ENCODE data around the gene TFEB.

TFEB gene

GRCh38 chr6:41638002-41638934 lies 97.1 kb downstream of the TFEB start, which contains the start of gene MDFI:
TSS of gene MDFI (plus strand) at chr6:41638468. CDS start at chr6:41638750, 282 bp downstream.
- H3K4me1 ChIP-seq, result peaks cover 89% of the 10 kb centered on the region
- H3K27ac ChIP-seq, result peak within 1 kb of the TSS; percentile 96
- H3K27me3 ChIP-seq, result no peaks in the 10 kb centered on the region
- H4K20me1 ChIP-seq, result peaks cover 41% of the 10 kb centered on the region
- TF ChIP-seq Cebpa-rat (IDR thresholded peaks at IDR 0.05), result no peak
- peak within 1 kb of the TSS; percentile 97 for H3K4me3 ChIP-seq
- peak within 1 kb of the TSS; percentile 97 for H3K9ac ChIP-seq
- H3K9me3 ChIP-seq, result no peaks in the 10 kb centered on the region
- H3K4me2 ChIP-seq, result peak within 1 kb of the TSS; percentile 92
- peaks cover 31% of the 10 kb centered on the region for H3K36me3 ChIP-seq

GRCh38 chr6:41637194-41638001 lies 98.0 kb downstream of the TFEB start:
- Histone ChIP-seq H3K27ac (peak overlapping the region; percentile 96), H4K20me1 (peaks cover 32% of the 10 kb centered on the region), H3K4me1 (peaks cover 88% of the 10 kb centered on the region), H3K9ac (peak overlapping the region; percentile 97), H3K4me3 (peak overlapping the region; percentile 97), H3K36me3 (peaks cover 22% of the 10 kb centered on the region), H3K27me3 (no peaks in the 10 kb centered on the region), H3K9me3 (no peaks in the 10 kb centered on the region), H3K4me2 (peak overlapping the region; percentile 92)
- TF ChIP-seq Cebpa-rat (IDR thresholded peaks at IDR 0.05), result no peak

- Histone ChIP-seq H3K9me3 (no peaks in the 10 kb centered on the region), H4K20me1 (peaks cover 26% of the 10 kb centered on the region), H3K27me3 (no peaks in the 10 kb centered on the region), H3K27ac (peak overlapping the region; percentile 96), H3K4me1 (peaks cover 82% of the 10 kb centered on the region), H3K4me2 (peak overlapping the region; percentile 92), H3K4me3 (no peak overlapping the region; the same call in 1 of the 2 replicates), H3K9ac (peak overlapping the region; percentile 97), H3K36me3 (peaks cover 16% of the 10 kb centered on the region)
- no peak for TF ChIP-seq Cebpa-rat (IDR thresholded peaks at IDR 0.05)
Measured at GRCh38 chr6:41636833-41637193, 98.6 kb downstream of the TFEB start.

- Histone ChIP-seq H3K27me3 (no peaks in the 10 kb centered on the region), H3K27ac (peak overlapping the region; percentile 70), H3K9me3 (no peaks in the 10 kb centered on the region)
Measured at GRCh38 chr6:41635365-41635764, 100.0 kb downstream of the TFEB start.

GRCh38 chr6:41634657-41635056 lies 100.8 kb downstream of the TFEB start:
- Histone ChIP-seq H3K4me2 (peak overlapping the region; percentile 92), H3K27ac (peak overlapping the region; percentile 70), H3K9me3 (no peaks in the 10 kb centered on the region), H3K9ac (peak overlapping the region; percentile 49; the same call in 1 of the 2 replicates), H4K20me1 (peaks cover 5% of the 10 kb centered on the region), H3K4me1 (peaks cover 72% of the 10 kb centered on the region), H3K27me3 (no peaks in the 10 kb centered on the region), H3K36me3 (0 out of 2 replicates have a peak, but pooled peaks cover under 1% of the 10 kb centered on the region), H3K4me3 (0 out of 2 replicates have a peak overlapping the region, but pooled peaks have one; percentile 22)
- TF ChIP-seq Cebpa-rat (IDR thresholded peaks at IDR 0.05), result no peak

More at GRCh38 chr6:41635365-41635764, 100.0 kb downstream of the TFEB start:
- peaks cover 12% of the 10 kb centered on the region for H4K20me1 ChIP-seq
- H3K4me2 ChIP-seq, result peak overlapping the region; percentile 92
- H3K36me3 ChIP-seq, result 0 out of 2 replicates have a peak, but pooled peaks cover 5% of the 10 kb centered on the region
- TF ChIP-seq Cebpa-rat (IDR thresholded peaks at IDR 0.05), result no peak
- peaks cover 73% of the 10 kb centered on the region for H3K4me1 ChIP-seq
- peak overlapping the region; percentile 49 for H3K9ac ChIP-seq
- no peak overlapping the region for H3K4me3 ChIP-seq
